ENCODE data around the gene ANO6. TPM values are rescaled to one million over a fixed set of nuclear protein-coding genes. Genes with fewer than 3 reads are reported as not detected.
A peak's percentile ranks its signal among the peaks of the same experiment; 100 is the strongest.
"Not testable (repeated sequence)": the region's sequence is repeated elsewhere in the genome, so short reads cannot be mapped to it uniquely, and the experiment has no call there.

ANO6 gene
- total RNA-seq, 1 donor from 2014 or later: 72.0 TPM

GRCh38 chr12:45343269-45344051 lies 127.6 kb downstream of the ANO6 start:
- no peak for DNase-seq (ENCODE audit: low read depth, low spot score)

- no peak for DNase-seq (ENCODE audit: low read depth, low spot score)
Observed at GRCh38 chr12:45348311-45348710, 132.4 kb downstream of the ANO6 start.

GRCh38 chr12:45348986-45349385 lies 133.1 kb downstream of the ANO6 start:
- no peak for DNase-seq (ENCODE audit: low read depth, low spot score)

DNA sequence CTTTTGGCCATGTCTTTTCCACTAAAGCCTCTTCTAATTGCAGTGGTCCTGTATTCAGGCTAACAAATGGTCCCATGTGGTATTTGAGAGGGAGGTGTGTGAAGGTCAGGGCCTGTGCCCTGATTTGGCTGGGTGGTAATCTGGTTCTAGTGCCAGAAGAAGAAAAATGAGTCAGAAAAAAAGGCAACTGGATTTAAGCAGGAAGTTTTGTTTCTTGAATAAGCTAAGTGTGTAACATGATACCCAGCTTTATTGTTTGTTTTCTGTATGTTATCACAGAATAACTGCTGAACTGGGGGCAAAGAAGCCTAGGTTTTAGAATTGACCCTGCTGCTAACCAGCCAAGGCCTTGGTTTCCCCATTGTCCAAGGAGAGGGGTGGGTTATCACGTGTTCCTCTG lies 134.0 kb downstream of the ANO6 start:
- no peak for DNase-seq (ENCODE audit: low read depth, low spot score)

GRCh38 chr12:45350861-45351260 lies 135.0 kb downstream of the ANO6 start:
- DNase-seq (ENCODE audit: low read depth, low spot score): no peak

DNA sequence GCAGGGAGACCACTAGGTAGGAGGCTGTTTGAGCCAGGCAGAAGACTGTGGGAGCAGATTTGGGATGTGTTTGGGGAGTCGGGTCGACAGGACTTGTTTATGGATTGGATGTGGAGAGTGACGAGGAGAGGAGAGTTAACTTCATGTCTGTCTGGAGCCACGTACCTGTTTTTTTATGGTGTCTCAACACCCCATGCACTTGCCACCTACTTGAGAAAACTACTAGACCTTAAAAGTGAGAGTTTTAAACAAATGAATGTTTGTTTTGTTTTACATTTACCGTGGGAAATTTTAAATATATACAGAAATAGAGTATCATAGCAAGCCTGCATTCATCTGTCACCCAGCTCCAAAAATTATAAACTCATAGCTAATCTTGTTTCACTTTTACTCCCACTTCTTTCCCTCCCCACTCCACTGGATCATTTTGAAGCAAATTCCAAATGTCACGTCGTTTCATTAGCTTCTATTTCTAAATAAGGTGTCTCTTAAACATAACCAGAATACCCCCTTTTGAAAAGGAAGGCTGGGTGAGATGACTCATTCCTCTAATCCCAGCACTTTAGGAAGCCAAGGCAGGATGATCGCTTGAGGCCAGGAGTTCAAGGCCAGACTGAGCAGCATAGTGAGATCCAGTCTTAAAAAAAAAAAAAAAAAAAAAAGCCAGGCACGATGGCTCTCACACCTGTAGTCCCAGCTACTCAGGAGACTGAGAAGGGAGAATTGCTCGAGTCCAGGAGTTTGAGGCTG lies 136.2 kb downstream of the ANO6 start:
- no peak for DNase-seq (ENCODE audit: low read depth, low spot score)

GRCh38 chr12:45353944-45354343 lies 138.0 kb downstream of the ANO6 start:
- DNase-seq (ENCODE audit: low read depth, low spot score): no peak

DNA sequence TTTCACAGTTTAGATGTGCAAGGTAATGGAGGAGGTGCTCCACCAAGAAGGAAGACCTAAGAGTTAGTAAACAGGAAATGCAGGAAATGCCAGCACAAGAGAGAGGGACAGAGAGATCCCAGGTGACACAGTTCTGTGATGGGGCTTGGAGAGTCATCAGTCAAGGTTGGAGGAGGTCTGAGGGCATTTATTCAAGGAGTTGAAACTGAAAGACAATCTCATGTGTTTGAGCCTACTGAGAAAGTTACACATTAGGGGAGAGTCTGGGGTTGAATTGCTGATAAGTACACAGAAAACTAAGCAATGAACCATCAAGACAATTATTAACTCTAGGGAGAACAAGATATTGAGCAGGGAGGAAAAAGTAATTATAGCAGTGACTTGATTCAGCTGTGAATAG lies 138.5 kb downstream of the ANO6 start:
- DNase-seq (ENCODE audit: low read depth, low spot score): no peak

DNA sequence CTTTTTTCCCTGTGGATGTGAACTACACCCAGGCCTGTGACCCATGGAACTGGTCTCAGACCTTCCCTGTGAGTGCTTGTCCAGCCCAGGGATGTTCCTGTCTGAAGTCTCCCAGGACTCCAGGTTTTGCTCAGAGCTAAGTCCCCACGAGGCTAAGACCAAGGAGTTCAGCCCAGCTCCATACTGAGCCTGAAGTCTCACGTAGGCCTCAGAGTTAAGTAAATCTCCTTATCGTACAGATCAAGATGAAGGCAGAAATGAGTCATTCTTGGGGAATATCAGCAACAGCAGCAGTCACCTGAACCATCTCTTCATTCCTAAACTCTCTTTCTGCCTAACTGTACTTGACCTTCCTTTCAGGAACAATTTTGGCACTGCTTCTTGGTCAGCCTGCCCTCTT lies 139.8 kb downstream of the ANO6 start:
- no peak for DNase-seq (ENCODE audit: low read depth, low spot score)

GRCh38 chr12:45356822-45357538 lies 141.1 kb downstream of the ANO6 start:
- no peak for DNase-seq (ENCODE audit: low read depth, low spot score)

DNA sequence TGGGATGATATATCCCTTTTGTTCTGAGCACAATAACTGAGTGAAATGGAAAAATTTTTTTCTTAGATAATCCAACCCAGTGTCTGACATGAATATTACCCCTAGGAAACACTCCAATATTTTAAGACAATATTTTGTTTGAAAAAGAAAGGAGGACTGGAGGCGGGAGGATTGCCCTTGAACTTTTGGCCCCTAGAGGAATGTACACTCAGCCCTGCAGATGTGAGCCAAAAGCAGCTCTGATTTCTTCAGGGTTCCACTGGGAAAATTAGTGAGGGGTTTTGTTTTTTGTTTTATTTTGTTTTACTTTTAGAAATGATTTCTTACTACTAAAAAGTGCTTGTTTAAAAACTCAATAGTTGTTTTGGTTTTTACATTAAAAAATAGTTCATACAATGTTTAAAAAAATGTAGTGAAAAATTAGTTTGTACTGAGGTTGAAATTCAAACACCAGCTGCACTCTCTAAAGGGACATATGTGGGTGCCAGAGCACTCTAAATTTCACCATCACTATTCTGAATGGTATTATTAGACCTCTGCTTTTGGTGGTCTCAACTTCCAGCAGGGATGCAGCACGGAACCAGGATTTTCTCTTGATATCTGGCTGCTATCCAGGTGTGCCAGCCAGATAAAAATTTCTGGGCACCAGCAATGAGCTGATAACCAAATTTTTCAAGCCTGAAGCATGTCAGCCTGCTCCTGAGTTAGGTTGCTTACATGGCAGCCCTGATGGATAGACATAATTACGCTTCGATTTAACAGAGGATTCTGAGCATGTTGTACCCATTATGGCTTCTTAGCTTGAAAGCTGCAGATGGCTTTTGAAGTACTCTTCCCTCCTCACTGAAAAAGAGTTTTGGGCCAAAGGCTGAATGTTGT lies 141.9 kb downstream of the ANO6 start:
- DNase-seq (ENCODE audit: low read depth, low spot score): no peak

- DNase-seq (ENCODE audit: low read depth, low spot score): no peak
Observed at GRCh38 chr12:45362291-45362690, 146.4 kb downstream of the ANO6 start.

- DNase-seq (ENCODE audit: low read depth, low spot score): no peak
Observed at GRCh38 chr12:45363903-45364302, 148.0 kb downstream of the ANO6 start.

DNA sequence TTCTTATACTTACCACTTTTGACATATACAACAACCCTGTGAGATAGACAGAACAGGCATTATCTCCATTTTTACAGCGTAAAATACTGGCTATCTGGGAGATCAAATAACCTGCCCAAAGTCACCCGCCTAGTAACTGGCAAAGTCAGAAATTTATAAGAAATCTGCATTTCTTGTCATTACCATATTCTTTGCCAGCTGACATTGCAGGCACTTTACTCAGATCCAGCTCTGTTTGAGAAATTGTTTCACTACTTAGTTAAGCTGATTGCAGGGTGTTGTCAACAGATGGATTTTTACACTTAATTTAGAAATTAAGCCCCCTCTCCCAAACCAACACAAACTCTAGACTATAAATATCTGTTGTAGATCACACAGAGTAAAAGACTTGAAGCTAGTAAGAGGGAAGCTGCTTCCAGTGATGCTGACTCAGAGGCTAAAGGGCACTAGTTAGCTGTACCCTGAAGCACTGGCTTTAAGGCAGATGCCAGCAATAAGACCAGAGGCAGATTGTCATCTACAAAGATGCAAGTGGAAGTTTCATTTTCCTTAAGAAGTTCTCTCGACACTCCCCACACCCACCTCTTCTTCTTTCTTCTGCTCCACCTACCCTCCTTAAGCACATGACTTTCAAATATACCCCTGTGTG lies 153.1 kb downstream of the ANO6 start:
- peak; percentile 35 for DNase-seq (ENCODE audit: low read depth, low spot score)

GRCh38 chr12:45377815-45378214 lies 161.9 kb downstream of the ANO6 start:
- no peak for DNase-seq (ENCODE audit: low read depth, low spot score)

DNA sequence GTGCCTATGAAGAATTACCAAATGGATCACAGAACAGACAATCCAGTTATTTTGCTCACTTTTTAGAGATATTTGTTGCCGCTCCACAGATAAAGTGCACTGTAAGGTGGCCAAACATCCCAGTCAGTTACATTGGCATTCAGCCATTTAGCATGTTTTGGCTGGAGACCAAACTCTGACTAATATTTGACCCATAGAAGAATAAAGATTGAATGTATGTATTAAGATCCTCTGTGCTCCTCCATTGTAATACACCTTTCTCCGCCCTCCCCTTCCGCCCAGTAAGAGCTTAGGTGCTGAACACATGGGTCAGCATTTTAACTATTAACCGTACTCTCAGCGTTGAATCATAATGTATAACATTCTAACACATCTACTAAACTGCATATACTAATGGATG lies 163.4 kb downstream of the ANO6 start:
- DNase-seq (ENCODE audit: low read depth, low spot score): peak; percentile 19

DNA sequence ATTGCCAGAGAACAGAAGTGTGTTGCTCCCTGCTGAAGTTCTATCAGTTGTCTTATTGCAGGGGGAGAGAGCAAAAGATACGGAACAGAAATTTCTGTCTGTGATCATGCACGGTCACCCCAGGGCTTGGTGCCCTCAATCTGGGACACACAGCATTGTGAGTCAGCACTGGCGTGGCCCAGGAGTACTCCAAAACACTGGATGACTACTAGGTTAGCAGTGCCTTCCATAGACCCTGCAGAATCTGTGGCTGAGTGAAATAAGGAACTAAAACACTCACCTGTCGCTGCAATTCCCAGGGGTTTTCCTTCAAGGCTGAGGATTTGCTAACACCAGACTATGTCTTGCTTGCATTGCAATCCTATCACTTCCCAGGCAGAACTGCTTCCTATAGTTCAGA lies 165.5 kb downstream of the ANO6 start:
- DNase-seq (ENCODE audit: low read depth, low spot score): no peak

- DNase-seq (ENCODE audit: low read depth, low spot score): peak; percentile 24
Observed at GRCh38 chr12:45388545-45388944, 172.7 kb downstream of the ANO6 start.

- DNase-seq (ENCODE audit: low read depth, low spot score): no peak
Observed at GRCh38 chr12:45389426-45389825, 173.5 kb downstream of the ANO6 start.

- DNase-seq (ENCODE audit: low read depth, low spot score): not testable (repeated sequence)
Observed at GRCh38 chr12:45397499-45397898, 181.6 kb downstream of the ANO6 start.

DNA sequence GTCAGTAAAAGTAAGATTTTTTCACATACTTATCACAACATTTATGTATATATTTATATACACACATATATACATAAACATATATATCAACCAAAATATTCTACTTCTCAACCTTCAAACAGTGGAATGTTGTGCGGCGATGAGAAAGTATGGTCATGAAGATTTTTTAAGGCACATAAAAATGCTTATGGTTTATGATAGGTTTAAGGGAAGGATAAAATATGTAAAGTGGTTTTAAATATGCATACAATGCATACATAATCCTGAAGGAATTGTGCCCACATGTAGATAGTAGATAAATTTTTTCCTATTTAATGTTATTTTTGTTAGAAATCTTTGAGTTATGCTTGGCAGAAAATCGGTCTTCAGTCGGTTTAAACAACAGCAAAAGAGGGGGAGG lies 182.7 kb downstream of the ANO6 start:
- no peak for DNase-seq (ENCODE audit: low read depth, low spot score)

Data from pulmonary artery endothelial cell (primary cell).